Measurements from ENCODE around the gene SP110.

GRCh38 chr2:230231251-230231650, 11.5 kb upstream of the SP110 start:
- TF ChIP-seq POLR2A (IDR thresholded peaks at IDR 0.05; ENCODE audit: low read length) (no peak), GATA1 (IDR thresholded peaks at IDR 0.05; ENCODE audit: low read depth, low read length) (no peak)

Measured in erythroblast (primary cell).